Stimulated activated CD4-positive, alpha-beta T cell treated with anti-CD3 and anti-CD28 coated beads, Interleukin-12 subunit alpha, Interleukin-12 subunit beta, amount 100 ng/mL, for 4 hours (primary cell): ENCODE results near the gene CST5.
"Not testable (repeated sequence)": the region's sequence is repeated elsewhere in the genome, so short reads cannot be mapped to it uniquely, and the experiment has no call there.

Experiments used
- DNase-seq: peaks from one replicate; pipeline ENCODE4 v3.0.0-alpha.2; 2020

The CST5 gene

DNA sequence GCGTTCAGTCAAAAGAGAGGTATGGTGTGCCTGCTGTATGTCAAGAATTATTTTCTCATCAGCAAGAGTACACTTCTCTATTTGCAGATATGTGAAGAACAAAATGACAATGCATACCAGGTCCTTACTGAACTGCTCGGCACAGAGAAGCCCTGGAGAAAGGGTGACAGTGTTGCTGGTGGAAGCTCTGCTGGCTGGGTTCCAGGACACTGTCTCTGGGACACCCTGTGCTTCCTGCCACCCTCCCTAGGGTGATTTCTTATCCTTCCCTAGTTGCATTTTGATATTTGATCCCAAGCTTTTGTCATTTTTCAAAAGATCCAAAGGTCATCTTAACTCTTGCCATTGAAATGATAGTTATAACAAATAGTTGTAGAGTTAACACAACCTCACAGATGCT is 8.3 kb upstream of the CST5 start:
- DNase-seq: no peak

DNA sequence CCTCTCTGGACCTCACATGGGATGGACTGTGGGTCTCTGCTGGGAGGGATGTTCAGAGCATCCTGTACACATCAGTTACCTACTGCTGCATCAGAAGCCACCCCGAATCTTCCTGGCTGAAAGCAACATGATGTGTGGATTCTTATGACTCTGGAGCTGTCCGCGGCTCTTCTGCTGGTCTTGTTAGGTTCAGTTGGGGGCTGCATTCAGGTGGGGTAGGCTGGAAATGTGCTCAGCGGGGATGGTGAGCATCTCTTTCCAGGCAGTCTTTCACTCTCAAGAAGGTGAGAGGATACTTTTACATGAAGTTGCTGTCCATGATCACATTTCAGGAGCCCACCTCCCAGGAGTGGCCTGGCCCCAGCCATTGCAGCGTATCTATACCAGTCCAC is 5.2 kb upstream of the CST5 start:
- no peak for DNase-seq

DNA sequence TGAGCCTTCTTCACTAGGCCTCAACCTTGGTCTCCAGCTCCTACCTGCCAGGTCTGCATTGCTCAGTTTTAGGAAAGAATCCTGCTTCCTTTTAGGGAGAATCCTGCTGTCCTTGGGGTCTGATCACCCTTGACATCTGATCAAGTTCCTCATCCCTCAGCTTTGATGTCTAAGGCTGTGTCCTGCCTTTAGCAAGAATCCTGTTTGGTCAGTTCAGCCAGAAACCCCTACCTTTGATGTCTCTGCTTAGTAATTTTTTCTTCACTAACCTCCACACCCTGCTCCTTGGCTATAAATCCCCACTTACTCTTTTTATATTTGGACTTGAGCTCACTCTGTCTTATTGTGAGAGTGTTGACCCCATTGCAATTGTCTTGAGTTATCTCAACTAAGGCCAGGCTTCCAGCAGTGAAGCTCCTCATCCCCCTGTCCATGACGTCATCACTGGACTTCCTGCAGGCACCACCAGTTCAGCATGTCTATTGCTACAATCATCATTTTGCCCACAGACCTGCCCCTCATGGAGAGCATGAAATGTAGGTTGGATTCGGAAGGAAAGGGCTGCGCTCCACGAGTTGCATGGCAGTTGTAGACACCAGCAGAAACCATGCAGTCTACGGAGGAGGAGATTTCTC is 4.7 kb upstream of the CST5 start:
- DNase-seq: no peak

DNA sequence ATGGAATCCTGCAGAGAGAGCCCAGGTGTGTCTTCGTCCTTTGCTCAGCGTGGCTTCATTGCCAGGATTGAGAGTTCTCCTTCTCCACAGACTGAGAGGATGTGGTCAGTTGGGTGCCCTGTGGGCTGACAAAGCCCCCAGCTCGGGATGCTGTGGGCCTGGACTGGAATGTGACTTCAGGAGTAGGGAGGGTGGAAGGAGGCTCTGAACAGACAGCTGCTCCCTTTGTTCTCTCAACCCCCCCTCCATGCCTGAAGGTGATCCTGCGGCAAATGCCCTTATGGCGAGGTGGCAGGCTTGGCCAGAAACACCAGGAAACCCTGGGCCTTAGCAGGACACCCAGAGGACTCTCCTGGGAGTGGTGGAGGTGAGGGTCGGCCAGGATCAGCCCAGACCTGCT is 1.8 kb upstream of the CST5 start:
- no peak for DNase-seq

DNA sequence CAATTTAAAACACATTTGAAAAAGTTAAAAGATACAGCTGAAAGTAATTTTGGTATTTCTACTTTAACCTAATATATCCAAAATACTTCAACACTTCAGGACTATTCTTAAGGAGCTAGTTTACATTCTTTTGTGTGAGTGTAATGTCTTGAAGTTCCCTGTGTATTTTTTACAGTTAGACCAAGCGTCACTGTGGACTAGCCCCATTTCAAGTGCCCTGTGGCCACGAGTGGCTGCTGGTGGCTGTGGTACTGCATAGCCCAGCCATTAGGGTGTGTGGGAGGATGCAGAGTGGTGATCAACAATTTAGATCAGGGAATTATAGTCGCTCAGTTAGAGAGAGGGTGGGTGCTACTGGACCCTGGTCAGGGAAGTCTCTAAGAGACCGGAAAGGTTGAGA is 869 bp upstream of the CST5 start:
- no peak for DNase-seq

DNA sequence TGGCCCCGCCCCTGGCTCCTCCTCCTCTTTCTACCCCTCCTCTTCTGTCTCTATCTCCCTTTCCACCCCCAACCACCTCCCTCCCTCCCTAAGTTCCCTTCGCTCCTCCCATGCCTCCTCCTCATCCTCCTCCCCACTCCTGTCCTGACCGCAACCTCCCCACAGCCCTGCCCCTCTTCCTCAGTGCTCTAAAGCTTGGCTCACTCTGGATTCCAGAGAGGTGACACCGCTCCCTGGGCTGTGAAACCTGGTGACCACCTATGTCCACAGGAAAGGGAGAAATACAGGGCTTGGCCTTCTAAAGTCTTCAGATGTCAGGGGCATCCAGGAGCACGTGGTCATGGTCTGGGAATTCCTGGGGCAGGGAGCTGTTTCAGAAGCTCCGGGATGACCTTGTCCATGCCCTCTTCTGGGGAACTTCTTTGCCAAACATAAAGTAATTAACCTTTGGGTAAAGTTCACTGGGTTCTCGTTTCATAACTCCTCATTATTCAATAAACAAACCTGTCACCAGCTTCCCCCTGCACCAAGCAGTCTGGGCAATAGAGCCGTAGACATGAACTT is 345 bp upstream of the CST5 start:
- DNase-seq: no peak

DNA sequence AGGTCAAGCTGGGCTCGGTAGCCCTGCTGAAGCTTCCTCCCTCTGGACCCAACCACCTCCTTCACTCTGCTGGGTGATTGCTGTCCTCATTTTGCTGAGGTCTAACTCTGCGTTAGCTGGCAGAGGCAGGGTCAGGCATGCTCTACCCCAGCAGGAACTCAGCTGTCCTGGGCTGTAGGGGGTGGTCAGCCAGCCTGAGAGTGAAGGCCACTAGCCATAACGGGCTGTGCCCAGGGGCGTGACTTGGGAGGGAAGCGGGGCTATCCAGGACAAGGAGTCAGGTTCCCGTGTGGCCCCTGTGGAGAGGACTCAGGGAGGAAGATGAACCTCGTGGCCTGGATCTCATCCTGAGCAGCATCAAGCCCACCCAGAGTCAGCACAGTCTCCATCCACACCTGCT is 761 bp downstream of the CST5 start:
- no peak for DNase-seq

DNA sequence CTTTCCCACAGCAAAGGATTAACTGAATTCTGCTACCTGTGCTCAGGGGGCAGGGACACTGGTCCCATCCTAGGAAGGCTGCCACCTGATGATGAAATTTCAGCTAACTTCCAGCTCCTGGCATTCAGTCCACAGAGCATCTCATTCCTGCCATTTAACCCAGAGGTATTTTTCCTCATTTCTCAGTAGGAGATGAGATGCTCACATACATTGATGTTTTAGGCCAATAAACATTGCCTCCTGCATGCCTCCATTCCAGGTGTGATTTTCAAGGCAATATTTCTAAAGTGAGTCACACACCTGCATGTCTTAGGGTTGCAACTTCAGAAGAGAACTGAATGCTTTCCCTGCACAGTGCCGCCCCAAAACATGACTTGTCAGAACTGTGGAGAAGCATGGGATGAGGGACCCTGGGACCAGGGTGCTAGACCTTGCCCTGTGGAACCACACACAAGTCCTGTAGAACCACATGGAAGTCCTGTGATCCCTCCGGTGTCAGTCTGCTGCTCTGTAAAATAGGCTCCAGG is 1.5 kb downstream of the CST5 start:
- not testable (repeated sequence) for DNase-seq

DNA sequence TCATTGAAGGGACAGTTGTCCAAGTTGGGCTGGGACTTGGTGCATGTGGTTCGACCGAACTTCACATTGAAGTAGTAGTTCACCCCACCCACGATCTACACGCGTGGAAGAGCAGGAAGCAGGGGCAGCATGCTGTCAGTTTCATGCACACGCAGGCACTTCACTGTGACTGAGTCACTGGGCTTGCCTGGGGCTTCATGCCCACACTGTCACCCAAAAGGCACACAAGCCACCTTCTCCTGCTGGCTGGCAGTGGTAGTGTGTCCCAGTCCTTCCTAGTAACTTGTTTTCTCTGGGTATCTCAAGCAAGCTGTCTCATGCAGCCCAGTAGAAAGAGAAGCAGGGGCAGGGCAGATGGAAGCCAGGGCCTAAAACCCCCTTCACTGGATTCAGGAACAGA is 2.0 kb downstream of the CST5 start:
- no peak for DNase-seq

DNA sequence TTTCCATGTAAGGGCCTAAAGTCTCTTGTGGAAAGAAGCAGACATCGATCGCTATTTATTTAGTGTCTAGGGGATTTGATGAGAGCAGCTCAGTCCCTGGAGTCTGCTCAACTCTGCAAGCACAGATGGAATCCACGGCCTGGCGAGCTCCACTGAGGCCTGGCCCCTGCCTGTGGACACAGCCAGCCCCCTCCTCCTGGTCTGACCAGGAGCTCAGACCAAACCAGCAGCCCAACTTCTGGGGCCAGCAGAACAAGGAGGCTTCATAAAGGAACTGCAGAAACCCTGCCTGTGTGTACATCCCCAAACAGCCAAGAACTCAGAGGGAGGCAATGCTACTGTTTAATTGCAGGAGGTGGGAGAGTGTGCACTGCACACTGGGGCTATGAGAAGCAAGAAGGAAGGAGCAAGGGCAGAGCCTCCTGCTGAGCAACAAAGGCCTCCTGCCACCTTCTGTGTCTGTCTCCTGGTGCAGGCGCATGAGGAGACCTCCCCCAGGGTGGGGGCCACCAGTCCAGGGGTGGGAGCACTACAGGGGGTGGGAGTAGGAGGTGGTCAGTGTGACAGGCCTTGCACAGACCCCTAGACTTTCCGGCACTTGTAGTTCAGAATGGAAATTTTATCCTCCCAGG is 3.8 kb downstream of the CST5 start:
- DNase-seq: no peak

DNA sequence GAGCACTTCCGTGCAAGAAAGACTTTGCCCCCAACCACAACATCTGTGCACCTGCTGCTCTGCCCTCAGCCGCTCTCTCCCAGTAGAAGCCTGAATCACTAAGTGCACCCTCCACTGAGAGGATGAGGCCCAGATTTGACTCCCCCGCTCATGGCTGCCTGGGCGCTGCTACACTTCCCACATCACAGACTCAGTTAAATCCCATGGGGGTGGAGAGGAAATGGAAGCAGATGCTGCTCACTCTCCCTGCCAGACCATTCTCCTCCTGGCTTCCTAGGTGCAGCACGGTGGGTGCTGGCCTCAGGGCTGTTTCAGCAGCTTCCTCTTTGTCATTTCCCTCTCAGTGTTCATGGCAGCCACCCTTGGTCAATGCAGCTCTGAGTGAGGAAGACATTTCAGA is 4.8 kb downstream of the CST5 start:
- no peak for DNase-seq

DNA sequence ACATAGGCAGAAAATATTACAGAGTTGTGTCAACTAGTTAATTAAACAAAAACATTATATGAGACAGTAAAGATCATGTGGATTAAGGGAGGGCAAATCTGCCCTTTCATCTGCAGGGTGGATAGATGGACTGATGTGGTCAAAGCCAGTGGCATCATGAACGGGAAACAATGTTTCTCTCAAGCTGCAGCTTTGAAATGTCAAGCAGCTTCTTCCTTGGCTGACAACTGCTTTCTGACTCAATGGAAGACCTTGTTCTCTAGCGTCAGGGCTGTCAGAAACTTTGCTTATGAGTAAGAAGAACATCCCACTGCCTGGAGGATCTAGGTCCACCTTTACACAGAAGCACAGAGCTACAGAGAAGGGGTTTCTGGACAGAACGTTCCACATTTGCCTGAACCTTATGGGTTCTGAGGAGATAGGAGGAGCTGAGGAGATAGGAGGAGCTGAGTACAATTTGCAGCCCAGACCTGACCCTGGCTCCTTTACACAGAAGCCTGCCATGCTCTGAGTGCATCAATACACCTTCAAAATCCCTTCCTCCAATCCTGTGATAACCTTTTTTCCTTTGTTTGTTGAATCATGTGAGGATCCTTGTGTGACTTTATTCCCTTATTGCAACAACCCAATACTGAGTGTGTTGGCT is 6.1 kb downstream of the CST5 start:
- no peak for DNase-seq

DNA sequence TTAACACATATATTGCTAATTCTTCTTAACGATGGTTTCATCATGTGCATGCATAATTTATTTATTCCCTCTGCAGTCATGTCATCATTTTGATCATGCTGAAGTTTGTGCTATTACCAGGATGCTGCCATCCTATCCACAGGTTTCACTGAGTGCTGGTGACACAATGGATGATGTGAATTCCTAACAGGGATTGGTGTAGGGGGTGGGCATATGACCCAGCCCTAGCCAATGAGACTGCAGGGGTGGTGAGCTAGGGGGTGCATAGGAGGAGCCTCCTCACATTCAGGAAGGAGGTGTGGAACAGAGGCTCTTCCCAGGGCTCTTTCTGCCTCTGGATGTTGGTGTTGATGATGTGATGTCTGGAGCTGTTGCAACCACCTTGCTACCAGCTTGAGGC is 7.5 kb downstream of the CST5 start:
- DNase-seq: no peak

DNA sequence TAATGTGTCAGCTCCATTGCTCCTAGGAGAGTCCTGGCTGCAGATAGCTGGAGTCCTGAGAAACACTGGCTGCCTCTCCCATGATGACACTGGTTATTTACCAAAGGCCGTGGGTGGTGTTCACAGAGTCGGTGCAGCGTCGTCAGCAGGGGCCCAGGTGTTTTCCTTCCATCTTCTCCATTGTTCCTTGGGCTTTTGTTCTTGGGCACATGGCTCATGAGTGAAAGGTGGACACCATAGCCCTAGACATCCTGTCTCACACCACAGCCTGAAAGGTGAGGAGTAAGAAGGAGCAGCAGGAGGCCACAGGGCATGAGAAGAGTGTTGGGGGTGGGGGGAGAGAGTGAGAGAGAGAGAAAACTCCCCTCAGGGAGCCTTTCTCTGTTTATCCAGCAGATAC is 9.1 kb downstream of the CST5 start:
- no peak for DNase-seq

DNA sequence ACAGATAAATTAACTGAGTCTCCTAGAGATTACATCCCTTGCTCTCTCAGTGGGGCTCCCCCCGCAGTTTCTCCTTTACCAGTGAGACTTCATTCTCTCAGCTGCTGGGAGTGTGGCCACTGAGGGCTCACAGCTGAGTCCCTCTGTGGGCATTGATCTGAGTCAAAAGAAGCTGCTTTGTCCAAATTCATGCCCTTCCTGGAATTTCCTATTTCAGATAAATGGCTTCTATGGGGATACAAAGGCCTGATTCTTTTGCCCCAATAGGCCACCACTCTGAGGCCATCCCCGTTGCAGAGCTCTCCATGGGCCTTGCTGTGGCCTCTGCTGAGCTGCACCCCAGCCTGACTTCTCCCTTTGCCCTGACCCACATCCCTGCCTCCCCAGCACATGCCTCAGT is 10.0 kb downstream of the CST5 start:
- DNase-seq: no peak

DNA sequence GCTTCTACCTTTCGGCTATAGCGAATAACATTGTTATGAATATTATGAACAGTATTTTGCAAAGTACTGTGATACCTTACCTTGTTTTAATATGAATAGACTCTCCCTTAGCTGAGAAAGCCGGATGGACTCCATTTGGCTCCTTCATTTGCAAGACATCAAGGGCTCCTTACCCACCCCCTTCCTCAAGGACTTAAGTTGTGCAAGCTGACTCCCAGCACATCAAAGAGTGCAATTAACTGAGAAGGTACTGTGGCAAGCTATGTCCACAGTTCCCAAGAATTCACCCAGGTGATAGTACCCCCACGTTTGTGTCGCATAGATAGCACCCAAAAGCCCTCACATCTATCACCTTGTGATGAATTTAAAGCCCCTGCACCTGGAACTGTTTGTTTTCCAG is 11.2 kb downstream of the CST5 start:
- DNase-seq: no peak

DNA sequence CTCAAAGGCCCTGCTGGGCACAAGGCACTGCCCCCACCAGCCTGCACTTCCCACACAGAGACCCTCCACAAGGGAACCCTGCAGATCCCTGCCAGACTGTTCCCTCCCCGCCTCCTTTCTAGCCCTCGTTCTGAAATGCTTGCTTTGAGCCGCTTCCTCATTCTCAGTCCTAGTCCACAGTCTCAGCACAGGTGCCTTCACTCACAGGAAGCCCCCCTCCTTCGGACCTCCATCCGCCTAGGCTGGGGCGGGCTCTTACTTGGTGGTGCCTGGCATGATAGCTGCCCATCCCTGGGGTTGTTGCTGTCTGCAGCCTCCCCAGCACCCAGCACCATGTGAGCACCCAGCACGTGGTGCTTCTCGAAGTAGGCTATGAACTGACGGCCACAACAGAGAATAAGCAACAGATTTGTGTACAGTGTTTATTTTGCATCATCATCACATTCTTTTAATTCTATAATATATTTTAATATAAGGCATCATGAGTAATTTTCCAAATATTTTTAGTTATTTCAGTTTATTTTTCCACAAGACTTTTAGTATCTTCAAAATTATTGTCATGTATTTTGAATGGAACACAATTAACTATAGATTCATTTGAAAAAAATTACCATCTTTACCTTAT is 12.3 kb downstream of the CST5 start:
- DNase-seq: no peak

DNA sequence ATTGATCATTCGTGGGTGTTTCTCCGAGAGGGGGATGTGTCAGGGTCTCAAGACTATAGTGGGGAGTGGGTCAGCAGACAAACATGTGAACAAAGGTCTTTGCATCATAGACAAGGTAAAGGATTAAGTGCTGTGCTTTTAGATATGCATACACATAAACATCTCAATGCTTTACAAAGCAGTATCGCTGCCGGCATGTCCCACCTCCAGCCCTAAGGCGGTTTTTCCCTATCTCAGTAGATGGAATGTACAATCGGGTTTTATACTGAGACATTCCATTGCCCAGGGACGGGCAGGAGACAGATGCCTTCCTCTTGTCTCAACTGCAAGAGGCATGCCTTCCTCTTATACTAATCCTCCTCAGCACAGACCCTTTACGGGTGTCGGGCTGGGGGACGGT is 18.8 kb downstream of the CST5 start:
- DNase-seq: not testable (repeated sequence)

DNA sequence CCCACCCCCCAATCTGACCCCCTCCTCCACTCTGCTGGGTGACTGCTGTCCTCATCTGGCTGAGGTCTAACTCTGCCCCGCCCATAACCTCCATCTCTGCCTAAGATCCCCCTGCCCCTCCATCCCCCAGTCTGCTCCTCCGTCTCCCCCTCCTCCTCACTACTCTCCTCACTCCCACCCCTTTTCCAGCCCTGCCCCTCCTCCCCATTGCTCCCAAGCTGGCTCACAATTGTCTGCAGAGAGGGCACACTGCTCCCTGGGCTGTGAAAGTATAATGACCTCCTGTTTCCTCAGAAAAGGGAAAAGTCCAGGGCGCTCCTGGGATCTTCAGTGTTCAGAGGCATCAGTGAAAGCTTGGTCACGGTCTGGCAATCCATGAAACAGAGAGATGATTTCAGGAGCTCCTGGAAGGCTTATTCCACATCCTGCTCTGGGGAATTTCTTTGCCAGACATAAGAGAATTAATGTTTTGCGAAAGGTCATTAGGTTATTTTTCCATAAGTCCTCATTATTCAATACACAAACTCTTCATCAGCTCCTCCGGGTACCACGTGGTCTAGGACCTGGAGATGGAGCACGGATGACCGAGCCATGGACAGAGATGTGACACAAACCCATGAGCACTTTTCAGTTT is 21.5 kb downstream of the CST5 start:
- DNase-seq: no peak

DNA sequence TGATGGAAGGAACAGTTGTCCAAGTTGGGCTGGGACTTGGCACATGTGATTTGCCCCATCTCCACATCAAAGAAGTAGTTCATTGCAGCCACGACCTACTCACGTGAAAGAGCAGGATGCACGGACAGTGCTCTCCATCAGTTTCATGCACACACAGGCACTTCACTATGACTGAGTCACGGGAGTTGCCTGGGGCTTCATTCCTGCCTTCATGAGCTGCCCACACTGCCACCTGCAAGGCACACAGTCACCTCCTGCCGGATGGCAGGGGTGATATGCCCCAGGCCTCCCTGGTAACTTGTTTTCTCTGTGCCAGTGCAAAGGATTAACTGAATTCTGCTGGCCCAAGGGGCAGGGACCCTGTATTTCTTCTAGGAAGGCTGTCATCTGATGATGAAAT is 22.8 kb downstream of the CST5 start:
- DNase-seq: no peak

DNA sequence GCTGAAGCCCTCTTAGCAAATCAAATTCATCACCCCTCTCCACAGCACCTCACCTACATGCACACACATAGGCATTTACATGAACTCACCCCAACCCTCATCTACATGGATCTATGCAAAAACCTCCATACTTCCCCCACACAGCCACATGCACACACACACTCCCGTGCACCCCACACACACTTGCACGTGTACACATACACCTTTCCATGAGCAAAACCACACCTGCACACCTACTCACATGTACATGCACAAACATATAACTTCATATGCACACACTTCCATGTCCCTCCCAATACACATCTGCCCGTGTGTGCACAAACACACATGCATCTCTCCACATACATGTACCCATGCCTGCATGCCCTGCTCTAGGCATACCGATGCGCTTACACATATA is 23.3 kb downstream of the CST5 start:
- no peak for DNase-seq

DNA sequence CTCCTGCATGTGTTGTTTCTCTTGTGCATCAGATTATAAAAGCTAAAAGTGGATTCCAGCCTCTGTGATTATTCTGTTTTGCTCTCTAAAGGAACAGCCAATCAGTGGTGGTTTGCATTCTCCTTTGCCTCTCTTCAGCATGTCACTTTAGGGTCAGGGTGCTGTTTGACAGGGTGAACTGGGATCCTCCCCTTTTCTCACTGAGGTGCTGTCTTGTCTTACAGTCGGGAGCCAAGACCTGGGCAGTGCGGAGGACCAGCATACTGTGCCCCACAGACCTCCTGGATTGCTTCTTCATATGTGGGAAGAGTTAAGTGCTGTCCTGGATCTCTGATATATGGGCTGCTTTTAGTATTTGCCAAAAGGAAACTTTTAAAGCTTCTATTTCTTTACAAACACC is 37.9 kb downstream of the CST5 start:
- DNase-seq: no peak

DNA sequence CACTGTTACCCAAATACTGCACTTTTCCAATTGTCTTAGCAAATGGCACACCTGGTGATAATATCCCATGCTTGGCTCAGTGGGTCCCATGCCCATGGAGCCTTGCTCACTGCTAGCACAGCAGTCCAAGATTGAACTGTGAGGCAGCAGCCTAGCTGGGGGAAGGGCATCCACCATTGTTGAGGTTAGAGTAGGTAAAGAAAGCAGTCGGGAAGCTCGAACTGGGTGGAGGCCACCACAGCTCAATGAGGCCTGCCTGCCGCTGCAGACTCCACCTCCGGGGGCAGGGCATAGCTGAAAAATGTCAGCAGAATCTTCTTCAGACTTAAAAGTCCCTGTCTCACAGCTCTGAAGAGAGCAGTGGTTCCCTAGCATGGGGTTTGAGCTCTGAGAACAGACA is 43.8 kb downstream of the CST5 start:
- no peak for DNase-seq
